Fibroblast of lung (primary cell): ENCODE results near the gene SLIT1. TPM values are rescaled to one million over a fixed set of nuclear protein-coding genes. Genes with fewer than 3 reads are reported as not detected.

ENCODE experiments used
- DNase-seq, 2 donors: peaks; one replicate each; pipeline versions ENCODE4 v3.0.0 to v3.0.0-alpha.2; 2010; ENCODE audit warnings: low read depth in 2 of 2
- H2AFZ ChIP-seq: 2 replicates; pipeline ENCODE4 v1.5.1; 2012; ENCODE audit warnings: low read length, control low read depth, inconsistent platforms
- H3K27ac ChIP-seq: 2 replicates; pipeline ENCODE4 v1.5.1; 2011; ENCODE audit warnings: low read length, control low read depth; ENCODE audit not compliant: insufficient read depth
- H3K27me3 ChIP-seq: 2 replicates; pipeline ENCODE4 v1.5.1; 2011; ENCODE audit warnings: mild to moderate bottlenecking, low read length; ENCODE audit not compliant: control insufficient read depth, insufficient read depth
- H3K36me3 ChIP-seq: 2 replicates; pipeline ENCODE4 v1.5.1; 2011; ENCODE audit warnings: low read length; ENCODE audit not compliant: control insufficient read depth, insufficient read depth
- H3K4me1 ChIP-seq: 2 replicates; pipeline ENCODE4 v1.5.1; 2011; ENCODE audit warnings: low read length; ENCODE audit not compliant: control insufficient read depth, insufficient read depth; ENCODE audit errors: extremely low read depth
- H3K4me2 ChIP-seq: 2 replicates; pipeline ENCODE4 v1.5.1; 2011; ENCODE audit warnings: low read length, control low read depth; ENCODE audit not compliant: insufficient read depth; ENCODE audit errors: extremely low read depth
- H3K4me3 ChIP-seq, 4 experiments: fragments of 200-600 bp in 1 of 4; sonication (generic) in 1 of 4; replicated peaks in 1 of 4; 2 replicates each; pipeline ENCODE4 v1.5.1; 2011 to 2016; ENCODE audit warnings: low read length in 4 of 4, low read depth in 3 of 4, mild to moderate bottlenecking in 3 of 4, control low read depth in 2 of 4, inconsistent platforms in 1 of 4, mixed read lengths in 1 of 4; ENCODE audit not compliant: insufficient read depth in 1 of 4; ENCODE audit errors: control extremely low read depth in 1 of 4
- H3K79me2 ChIP-seq: 2 replicates; pipeline ENCODE4 v1.5.1; 2012; ENCODE audit warnings: mild to moderate bottlenecking, low read length, inconsistent platforms; ENCODE audit not compliant: control insufficient read depth, insufficient read depth
- H3K9ac ChIP-seq: 2 replicates; pipeline ENCODE4 v1.5.1; 2011; ENCODE audit warnings: mild to moderate bottlenecking, low read length, control low read depth; ENCODE audit not compliant: insufficient read depth
- H3K9me3 ChIP-seq: 2 replicates; pipeline ENCODE4 v1.5.1; 2012; ENCODE audit warnings: low read depth, low read length; ENCODE audit not compliant: control insufficient read depth, insufficient read depth
- H4K20me1 ChIP-seq: 2 replicates; pipeline ENCODE4 v1.5.1; 2011; ENCODE audit warnings: low read length; ENCODE audit not compliant: control insufficient read depth, insufficient read depth; ENCODE audit errors: extremely low read depth
- CTCF ChIP-seq, 2 donors: IDR thresholded peaks in 1 of 2; conservative IDR thresholded peaks in 1 of 2; 1 replicate in 1 of 2; 2 replicates in 1 of 2; pipeline ENCODE4 v1.5.1; 2011 to 2012; ENCODE audit warnings: low read length in 2 of 2, control low read depth in 1 of 2, inconsistent platforms in 1 of 2, low read depth in 1 of 2, mild to moderate bottlenecking in 1 of 2
- EZH2 ChIP-seq: IDR thresholded peaks from 2 replicates; pipeline ENCODE4 v1.5.1; 2012; ENCODE audit warnings: low read length, control low read depth, mild to moderate bottlenecking; ENCODE audit errors: missing control alignments
- polyA plus RNA-seq, 2 donors: library from polyadenylated mRNA; depleted of rRNA in 1 of 2; stranded (reverse) in 1 of 2; unstranded in 1 of 2; fragments of >200 nt; gene quantifications; 2 replicates each; pipeline ENCODE4 v1.2.1, GENCODE V29; 2011 to 2012; ENCODE audit warnings: missing spikeins in 1 of 2
- total RNA-seq: library from RNA; depleted of rRNA; stranded (reverse); fragments of >200 nt; gene quantifications from 2 replicates; pipeline ENCODE4 v1.2.1, GENCODE V29; 2014

The SLIT1 gene
- total and polyA plus RNA-seq, 2 donors (not counting 1 experiment from before 2014, with no cell fraction given), result 0.02 to 0.17 TPM

- Histone ChIP-seq H3K27me3 (no peaks in the 10 kb centered on the region), H3K9ac (no peak overlapping the region), H3K36me3 (no peaks in the 10 kb centered on the region), H3K9me3 (no peaks in the 10 kb centered on the region), H2AFZ (no peak overlapping the region), H3K27ac (no peak overlapping the region), H3K4me2 (no peak overlapping the region), H3K79me2 (no peaks in the 10 kb centered on the region), H3K4me1 (no peaks in the 10 kb centered on the region), H4K20me1 (no peaks in the 10 kb centered on the region), H3K4me3 (no peak overlapping the region)
- TF ChIP-seq CTCF (conservative IDR thresholded peaks at IDR 0.05 in 1 of 2, IDR thresholded peaks at IDR 0.05 in 1 of 2; ENCODE audit: low read depth in 1 of 2, low read length in 2 of 2) (no peak), EZH2 (no peak)
- peak; percentile 12 to 15 for DNase-seq
Observed at GRCh38 chr10:97230146-97230545, 44.4 kb upstream of the SLIT1 start.

- Histone ChIP-seq H4K20me1 (no peaks in the 10 kb centered on the region), H3K9ac (no peak overlapping the region), H3K36me3 (no peaks in the 10 kb centered on the region), H3K79me2 (no peaks in the 10 kb centered on the region), H3K4me3 (no peak overlapping the region), H3K4me2 (no peak overlapping the region), H3K27ac (no peak overlapping the region), H2AFZ (no peak overlapping the region), H3K9me3 (no peaks in the 10 kb centered on the region), H3K27me3 (no peaks in the 10 kb centered on the region), H3K4me1 (no peaks in the 10 kb centered on the region)
- peak; percentile 13 to 18 for DNase-seq
- TF ChIP-seq CTCF (conservative IDR thresholded peaks at IDR 0.05 in 1 of 2, IDR thresholded peaks at IDR 0.05 in 1 of 2; ENCODE audit: low read depth in 1 of 2, low read length in 2 of 2) (no peak), EZH2 (no peak)
Observed at GRCh38 chr10:97229322-97230015, 43.7 kb upstream of the SLIT1 start.

- Histone ChIP-seq H2AFZ (no peak overlapping the region), H3K4me1 (no peaks in the 10 kb centered on the region), H4K20me1 (no peaks in the 10 kb centered on the region), H3K27ac (no peak overlapping the region), H3K4me3 (no peak overlapping the region), H3K27me3 (no peaks in the 10 kb centered on the region), H3K9me3 (no peaks in the 10 kb centered on the region), H3K9ac (no peak overlapping the region), H3K36me3 (no peaks in the 10 kb centered on the region), H3K4me2 (no peak overlapping the region), H3K79me2 (no peaks in the 10 kb centered on the region)
- no peak for TF ChIP-seq CTCF (conservative IDR thresholded peaks at IDR 0.05 in 1 of 2, IDR thresholded peaks at IDR 0.05 in 1 of 2; ENCODE audit: low read depth in 1 of 2, low read length in 2 of 2)
- TF ChIP-seq EZH2, result no peak
- DNase-seq, result no peak
Observed at GRCh38 chr10:97228775-97229157, 43.0 kb upstream of the SLIT1 start.
